IMR-90 (cell line): ENCODE data around the gene SPPL3. TPM values are rescaled to one million over a fixed set of nuclear protein-coding genes. Genes with fewer than 3 reads are reported as not detected.

Experiments
- ATAC-seq: fragments of 200-7000 bp; cut with Tn5 transposase; 2 replicates; pipeline ENCODE4 v1.9.1; 2020; ENCODE audit warnings: low read depth, mild to moderate bottlenecking, moderate library complexity
- BruUV-seq: library from RNA; stranded (reverse); fragments of 400-500 nt; replicated peaks from 2 replicates; lab custom pipeline; 2021; lab: Mats Ljungman, UMichigan
- CTCF ChIA-PET: fragments of 300-600 bp; formaldehyde crosslinking; extraction: SDS; loops from one replicate; lab custom pipeline; 2021; ENCODE audit warnings: antibody characterized with exemption; lab: Yijun Ruan, JAX
- POLR2A ChIA-PET: fragments of 300-600 bp; sonication (Branson Sonifier 250); formaldehyde crosslinking; loops from one replicate; lab custom pipeline; 2022; ENCODE audit warnings: antibody characterized with exemption; ENCODE audit not compliant: unreplicated experiment; lab: Charles Lee
- DNase-seq: peaks from one replicate; pipeline ENCODE4 v3.0.0; 2013
- H2AFZ ChIP-seq: replicated peaks from 2 replicates; pipeline ENCODE3; 2013; ENCODE audit warnings: low read length, mild to moderate bottlenecking; ENCODE audit not compliant: poor library complexity
- H2AK5ac ChIP-seq: 2 replicates; pipeline ENCODE4 v1.6.1; 2013; ENCODE audit warnings: low read depth, low read length, inconsistent platforms
- H2AK9ac ChIP-seq: replicated peaks from 2 replicates; pipeline ENCODE3; 2013; ENCODE audit warnings: mild to moderate bottlenecking, low read depth, low read length, moderate library complexity; ENCODE audit not compliant: poor library complexity
- H2BK120ac ChIP-seq: 2 replicates; pipeline ENCODE4 v1.6.1; 2013; ENCODE audit warnings: low read depth, low read length, inconsistent platforms
- H2BK15ac ChIP-seq: 3 replicates; pipeline ENCODE4 v1.6.1; 2013; ENCODE audit warnings: low read depth, low read length, inconsistent platforms
- H2BK20ac ChIP-seq: 2 replicates; pipeline ENCODE4 v1.6.1; 2013; ENCODE audit warnings: low read depth, mild to moderate bottlenecking, inconsistent platforms, low read length, moderate library complexity
- H2BK5ac ChIP-seq: 2 replicates; pipeline ENCODE4 v1.6.1; 2013; ENCODE audit warnings: mild to moderate bottlenecking, low read depth, low read length, inconsistent platforms; ENCODE audit not compliant: poor library complexity, severe bottlenecking
- H3K14ac ChIP-seq: replicated peaks from 2 replicates; pipeline ENCODE4 v1.6.1; 2013; ENCODE audit warnings: low read depth, low read length, inconsistent platforms
- H3K18ac ChIP-seq: 2 replicates; pipeline ENCODE4 v1.6.1; 2013; ENCODE audit warnings: low read depth, low read length, control low read depth
- H3K23ac ChIP-seq: 2 replicates; pipeline ENCODE4 v1.6.1; 2013; ENCODE audit warnings: low read depth, low read length, inconsistent platforms
- H3K27ac ChIP-seq: 2 replicates; pipeline ENCODE4 v1.5.1; 2013; ENCODE audit warnings: mild to moderate bottlenecking, control low read depth, low read length; ENCODE audit not compliant: insufficient read depth
- H3K27me3 ChIP-seq: 2 replicates; pipeline ENCODE4 v1.6.1; 2013; ENCODE audit warnings: low read length; ENCODE audit not compliant: control insufficient read depth, insufficient read depth
- H3K36me3 ChIP-seq: 2 replicates; pipeline ENCODE4 v1.6.1; 2013; ENCODE audit warnings: low read length, mixed read lengths; ENCODE audit not compliant: control insufficient read depth, insufficient read depth
- H3K4ac ChIP-seq: 2 replicates; pipeline ENCODE4 v1.6.1; 2013; ENCODE audit warnings: low read depth, low read length, inconsistent platforms
- H3K4me1 ChIP-seq: 2 replicates; pipeline ENCODE4 v1.6.1; 2013; ENCODE audit warnings: low read length, mixed read lengths; ENCODE audit not compliant: control insufficient read depth, insufficient read depth
- H3K4me2 ChIP-seq: 2 replicates; pipeline ENCODE4 v1.6.1; 2013; ENCODE audit warnings: low read depth, mild to moderate bottlenecking, control low read depth, low read length, moderate library complexity
- H3K4me3 ChIP-seq: 2 replicates; pipeline ENCODE4 v1.5.1; 2013; ENCODE audit warnings: low read depth, mild to moderate bottlenecking, control low read depth, low read length, moderate library complexity; ENCODE audit not compliant: insufficient read depth
- H3K56ac ChIP-seq: 2 replicates; pipeline ENCODE4 v1.6.1; 2013; ENCODE audit warnings: low read length, inconsistent platforms; ENCODE audit not compliant: insufficient read depth; ENCODE audit errors: extremely low read depth
- H3K79me1 ChIP-seq, 2 experiments: 2 replicates each; pipeline ENCODE4 v1.6.1; 2013; ENCODE audit warnings: low read length in 2 of 2, inconsistent platforms in 1 of 2, low read depth in 1 of 2
- H3K9ac ChIP-seq: 2 replicates; pipeline ENCODE4 v1.6.1; 2013; ENCODE audit warnings: low read depth, low read length, control low read depth
- H3K9me1 ChIP-seq: 2 replicates; pipeline ENCODE4 v1.6.1; 2013; ENCODE audit warnings: low read length, inconsistent platforms; ENCODE audit not compliant: insufficient read depth
- H3K9me3 ChIP-seq: 2 replicates; pipeline ENCODE4 v1.6.1; 2013; ENCODE audit warnings: low read length; ENCODE audit not compliant: control insufficient read depth, insufficient read depth
- H4K20me1 ChIP-seq: 2 replicates; pipeline ENCODE4 v1.6.1; 2013; ENCODE audit warnings: low read length, inconsistent platforms; ENCODE audit not compliant: insufficient read depth
- H4K5ac ChIP-seq: 2 replicates; pipeline ENCODE4 v1.6.1; 2013; ENCODE audit warnings: mild to moderate bottlenecking, low read depth, low read length, control low read depth
- H4K8ac ChIP-seq, 2 experiments: 2 replicates each; pipeline ENCODE4 v1.6.1; 2013; ENCODE audit warnings: low read depth in 2 of 2, low read length in 2 of 2, control low read depth in 1 of 2, inconsistent platforms in 1 of 2
- H4K91ac ChIP-seq: 2 replicates; pipeline ENCODE4 v1.6.1; 2013; ENCODE audit warnings: low read depth, low read length, inconsistent platforms; ENCODE audit not compliant: insufficient read depth
- BHLHE40 ChIP-seq: fragments of 150-350 bp; IDR thresholded peaks from 2 replicates; pipeline ENCODE4 v1.6.1; 2016; ENCODE audit warnings: mild to moderate bottlenecking, low read depth, low read length
- CEBPB ChIP-seq: IDR thresholded peaks from 2 replicates; pipeline ENCODE4 v1.6.1; 2012; ENCODE audit warnings: low read depth, low read length, improper control_type of control experiment
- FOS ChIP-seq: fragments of 150-350 bp; IDR thresholded peaks from 2 replicates; pipeline ENCODE4 v1.6.1; 2016; ENCODE audit warnings: low read depth, low read length
- MXI1 ChIP-seq: IDR thresholded peaks from 2 replicates; pipeline ENCODE4 v1.6.1; 2012; ENCODE audit warnings: low read depth, mild to moderate bottlenecking, low read length, moderate library complexity, borderline replicate concordance
- NFE2L2 ChIP-seq: fragments of 150-350 bp; IDR thresholded peaks from 2 replicates; pipeline ENCODE4 v1.6.1; 2016; ENCODE audit warnings: low read depth, mild to moderate bottlenecking, low read length
- RCOR1 ChIP-seq: IDR thresholded peaks from 2 replicates; pipeline ENCODE4 v1.6.1; 2012; ENCODE audit warnings: mild to moderate bottlenecking, low read length, improper control_type of control experiment; ENCODE audit not compliant: insufficient replicate concordance
- RFX5 ChIP-seq: IDR thresholded peaks from 2 replicates; pipeline ENCODE4 v1.8.0; 2012; ENCODE audit warnings: low read depth, mild to moderate bottlenecking, low read length, moderate library complexity
- SMC3 ChIP-seq: fragments of 150-350 bp; IDR thresholded peaks from 2 replicates; pipeline ENCODE4 v1.6.1; 2016; ENCODE audit warnings: low read depth, mild to moderate bottlenecking, antibody characterized with exemption, low read length, moderate library complexity
- WGBS, 2 experiments: methylation state at CpG; one replicate each; pipeline versions ENCODE4 v1.1.5 to v1.1.7; 2013; ENCODE audit warnings: missing lambda C conversion rate in 2 of 2; ENCODE audit not compliant: insufficient read length in 1 of 2; ENCODE audit errors: extremely low coverage in 2 of 2; 5-methylcytosine and 5-hydroxymethylcytosine counted together
- dilution Hi-C: fragments of 300-500 bp; cut with HindIII; formaldehyde crosslinking; loops from one replicate; pipeline ENCODE4 v1.14.3; 2018; ENCODE audit warnings: low sequenced_read_pairs; ENCODE audit not compliant: unreplicated experiment
- in situ Hi-C: fragments of 300-500 bp; cut with MboI; formaldehyde crosslinking; loops from 3 replicates; pipeline ENCODE4 v1.14.3; 2019; ENCODE audit warnings: low sequenced_read_pairs, inconsistent platforms, mixed read lengths
- intact Hi-C: fragments of 100-400 bp; cut with micrococcal nuclease; formaldehyde crosslinking; loops from 2 replicates; pipeline ENCODE4 v1.10.0; 2022
- polyA plus RNA-seq, 3 experiments: library from polyadenylated mRNA; depleted of rRNA; stranded (reverse); fragments of >200 nt; gene quantifications; 2 replicates each; pipeline ENCODE4 v1.2.3, GENCODE V29; 2012; ENCODE audit warnings: low replicate concordance in 1 of 3
- total RNA-seq: library from RNA; depleted of rRNA; stranded (reverse); fragments of >200 nt; gene quantifications from 2 replicates; pipeline ENCODE4 v1.2.3, GENCODE V29; 2012

Gene SPPL3
- total and polyA plus RNA-seq, 2 of the 4 experiments (the other 2 are of a cell fraction) = 1.6 to 18.0 TPM

DNA sequence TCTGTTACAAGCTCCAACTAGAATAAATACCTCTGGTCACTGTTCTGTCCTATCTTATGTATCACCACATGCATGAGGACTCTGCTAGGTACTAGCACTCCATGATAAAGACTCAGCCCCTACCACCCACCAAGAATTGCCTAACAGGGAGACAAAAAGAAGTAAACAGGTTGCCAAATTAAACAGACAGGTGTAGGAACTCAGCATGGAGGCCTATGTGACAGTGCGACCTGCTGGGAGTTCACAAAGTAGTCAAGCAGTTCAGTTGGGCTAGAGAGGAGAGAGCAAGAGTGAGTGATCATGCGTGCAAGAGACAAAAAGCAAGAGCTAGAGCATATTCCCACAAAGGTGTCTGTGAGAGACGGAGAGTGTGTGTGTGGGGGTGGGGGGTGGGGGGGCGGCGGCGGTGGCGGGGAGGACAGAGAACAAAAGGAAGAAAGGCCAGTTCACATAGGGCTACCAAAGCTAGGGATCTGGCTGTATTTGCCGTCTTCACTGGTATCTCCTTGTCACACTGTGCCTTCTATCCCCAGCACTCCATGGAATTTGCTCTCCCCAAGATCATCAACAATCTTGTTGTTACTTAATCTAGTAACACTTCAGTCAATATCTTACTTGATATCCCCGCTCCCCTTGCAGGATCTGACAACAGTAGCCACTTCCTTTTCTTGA is 81.2 kb downstream of the SPPL3 start:
- no peak overlapping the region for H2BK5ac ChIP-seq
- dilution Hi-C loops = no loop called here
- H2AFZ ChIP-seq = no peak overlapping the region
- no peak overlapping the region for H3K9ac ChIP-seq
- no peaks in the 10 kb centered on the region for H3K36me3 ChIP-seq
- in situ Hi-C loops = no loop called here
- H2AK9ac ChIP-seq = no peak overlapping the region
- peaks cover 30 to 42% of the 10 kb centered on the region in 2 experiments for H3K79me1 ChIP-seq
- H3K9me3 ChIP-seq = no peaks in the 10 kb centered on the region
- H3K9me1 ChIP-seq = peaks cover 9% of the 10 kb centered on the region; the same call in 1 of the 2 replicates
- no TSS peak for BruUV-seq
- DNase-seq (no peak), ATAC-seq (no peak)
- H4K91ac ChIP-seq = no peak overlapping the region
- TF ChIP-seq RCOR1 (no peak), SMC3 (no peak), BHLHE40 (no peak), MXI1 (no peak), RFX5 (no peak), NFE2L2 (no peak), CEBPB (no peak), FOS (no peak)
- H4K8ac ChIP-seq = no peak overlapping the region
- no peak overlapping the region for H3K14ac ChIP-seq
- H2BK15ac ChIP-seq = no peak overlapping the region
- H3K4me3 ChIP-seq = no peak overlapping the region
- no peaks in the 10 kb centered on the region for H3K4me1 ChIP-seq
- no peak overlapping the region for H3K4me2 ChIP-seq
- ChIA-PET CTCF (no interaction called here), POLR2A (no interaction called here)
- WGBS, 2 experiments = no CpG with 5 or more reads among the region's 9 CpGs
- H3K56ac ChIP-seq = no peak overlapping the region
- no peak overlapping the region for H2BK120ac ChIP-seq
- H4K20me1 ChIP-seq = peaks cover 33% of the 10 kb centered on the region
- H3K23ac ChIP-seq = no peak overlapping the region
- H3K18ac ChIP-seq = no peak overlapping the region
- no peak overlapping the region for H2BK20ac ChIP-seq
- no peak overlapping the region for H2AK5ac ChIP-seq
- H4K5ac ChIP-seq = no peak overlapping the region
- intact Hi-C loops = no loop called here
- no peaks in the 10 kb centered on the region for H3K27me3 ChIP-seq
- no peak overlapping the region for H3K4ac ChIP-seq
- no peak overlapping the region for H3K27ac ChIP-seq
